GM12878 (cell line): ENCODE data around the gene MYO9B. TPM values are rescaled to one million over a fixed set of nuclear protein-coding genes. Genes with fewer than 3 reads are reported as not detected.

Experiments
- ATAC-seq: fragments of 200-7000 bp; cut with Tn5 transposase; 3 replicates; pipeline ENCODE4 v1.9.1; 2020; ENCODE audit warnings: mild to moderate bottlenecking, moderate library complexity
- BruUV-seq: library from RNA; stranded (reverse); fragments of 400-500 nt; replicated peaks from 2 replicates; lab custom pipeline; 2021; lab: Mats Ljungman, UMichigan
- CTCF ChIA-PET: fragments of 300-600 bp; sonication (Branson Sonifier 250); formaldehyde crosslinking; extraction: SDS; loops from one replicate; lab custom pipeline; 2021; ENCODE audit warnings: inconsistent platforms; lab: Yijun Ruan, JAX
- POLR2A ChIA-PET: fragments of 350-600 bp; formaldehyde crosslinking; extraction: SDS; loops from one replicate; lab custom pipeline; 2021; ENCODE audit warnings: inconsistent platforms; lab: Charles Lee
- RAD21 ChIA-PET: fragments of 300-600 bp; sonication (Branson Sonifier 250); formaldehyde crosslinking; loops from one replicate; lab custom pipeline; 2023; ENCODE audit warnings: antibody characterized with exemption; ENCODE audit not compliant: unreplicated experiment; lab: Charles Lee
- SMC1A ChIA-PET: fragments of 300-600 bp; sonication (Branson Sonifier 250); formaldehyde crosslinking; loops from one replicate; lab custom pipeline; 2023; ENCODE audit not compliant: unreplicated experiment, uncharacterized antibody; lab: Charles Lee
- DNase-seq: peaks from one replicate; pipeline ENCODE4 v3.0.0-alpha.2; 2011; ENCODE audit warnings: low read depth, low spot score
- FAIRE-seq: peaks from 3 replicates; lab custom pipeline; 2011; peaks lifted over from hg19 to GRCh38; lab: Jason Lieb, UNC
- H2AFZ ChIP-seq: 2 replicates; pipeline ENCODE4 v1.6.0; 2011; ENCODE audit warnings: low read depth, low read length, control low read depth; ENCODE audit not compliant: control insufficient read depth
- H3K27ac ChIP-seq: 2 replicates; pipeline ENCODE4 v1.5.1; 2011; ENCODE audit warnings: control low read depth; ENCODE audit not compliant: control insufficient read depth, insufficient read depth
- H3K27me3 ChIP-seq, 2 experiments: replicated peaks in 1 of 2; 2 replicates each; pipeline versions ENCODE4 v1.6.0 to v1.6.1; 2011; ENCODE audit warnings: low read length in 1 of 2; ENCODE audit not compliant: control insufficient read depth in 2 of 2, insufficient read depth in 2 of 2
- H3K36me3 ChIP-seq, 2 experiments: 2 replicates each; pipeline ENCODE4 v1.5.1; 2011; ENCODE audit warnings: low read length in 1 of 2; ENCODE audit not compliant: control insufficient read depth in 2 of 2, insufficient read depth in 2 of 2
- H3K4me1 ChIP-seq: 2 replicates; pipeline ENCODE4 v1.6.1; 2011; ENCODE audit warnings: mild to moderate bottlenecking, low read length, moderate library complexity, mixed read lengths; ENCODE audit not compliant: control insufficient read depth, insufficient read depth
- H3K4me2 ChIP-seq: 2 replicates; pipeline ENCODE4 v1.6.0; 2011; ENCODE audit warnings: control low read depth; ENCODE audit not compliant: control insufficient read depth, insufficient read depth
- H3K4me3 ChIP-seq: fragments of 200-600 bp; sonication (generic); 2 replicates; pipeline ENCODE4 v1.5.1; 2016
- H3K79me2 ChIP-seq: 2 replicates; pipeline ENCODE4 v1.6.0; 2011; ENCODE audit warnings: low read length; ENCODE audit not compliant: control insufficient read depth, insufficient read depth
- H3K9ac ChIP-seq: 2 replicates; pipeline ENCODE4 v1.8.0; 2011; ENCODE audit warnings: low read length, control low read depth, mixed read lengths; ENCODE audit not compliant: control insufficient read depth, insufficient read depth
- H3K9me3 ChIP-seq: replicated peaks from 3 replicates; pipeline ENCODE4 v1.5.1; 2011; ENCODE audit warnings: mild to moderate bottlenecking, low read length; ENCODE audit not compliant: control insufficient read depth, insufficient read depth
- H4K20me1 ChIP-seq: 2 replicates; pipeline ENCODE4 v1.6.0; 2011; ENCODE audit not compliant: control insufficient read depth, insufficient read depth
- DPF2 ChIP-seq: fragments of 450-650 bp; IDR thresholded peaks from 2 replicates; pipeline ENCODE4 v1.6.1; 2017; ENCODE audit warnings: mild to moderate bottlenecking
- EZH2 ChIP-seq: IDR thresholded peaks from 2 replicates; pipeline ENCODE4 v1.6.1; 2012; ENCODE audit warnings: low read depth, mild to moderate bottlenecking, control low read depth, inconsistent platforms, low read length, borderline replicate concordance; ENCODE audit not compliant: control insufficient read depth
- KDM1A ChIP-seq: fragments of 200-600 bp; sonication (generic); IDR thresholded peaks from 2 replicates; pipeline ENCODE4 v1.6.1; 2016; ENCODE audit warnings: borderline replicate concordance
- POLR2AphosphoS5 ChIP-seq: IDR thresholded peaks from 2 replicates; pipeline ENCODE4 v1.6.1; 2011; ENCODE audit warnings: mild to moderate bottlenecking, low read length, inconsistent platforms
- RELA ChIP-seq: fragments of 450-650 bp; IDR thresholded peaks from 2 replicates; pipeline ENCODE4 v1.8.0; 2014; ENCODE audit warnings: borderline replicate concordance; ENCODE audit not compliant: partially characterized antibody
- SUZ12 ChIP-seq: fragments of 200-600 bp; sonication (generic); IDR thresholded peaks from one replicate; pipeline ENCODE4 v1.6.1; 2018; ENCODE audit warnings: antibody characterized with exemption, mild to moderate bottlenecking; ENCODE audit not compliant: unreplicated experiment
- WGBS: methylation state at CpG from one replicate; pipeline ENCODE4 v1.1.6; 2016; ENCODE audit warnings: low lambda C conversion rate; ENCODE audit not compliant: insufficient replicate concordance, insufficient coverage; ENCODE audit errors: missing lambda C conversion rate; 5-methylcytosine and 5-hydroxymethylcytosine counted together
- in situ Hi-C: fragments of 300-500 bp; cut with MboI; formaldehyde crosslinking; loops from 9 replicates; pipeline ENCODE4 v1.14.3; 2018; ENCODE audit warnings: mixed read lengths
- intact Hi-C: fragments of 100-400 bp; cut with micrococcal nuclease; formaldehyde crosslinking; loops from one replicate; pipeline ENCODE4 v1.14.2; 2022; ENCODE audit not compliant: unreplicated experiment
- polyA plus RNA-seq, 11 experiments: library from polyadenylated mRNA; depleted of rRNA in 4 of 11; unstranded in 6 of 11; stranded (reverse) in 5 of 11; fragments of >200 nt; fragmentation: Nextera tagmentation in 4 of 11; fragmentation: Illumina TruSeq in 1 of 11; extraction: Ambion mirVana in 4 of 11; extraction: Trizol in 1 of 11; gene quantifications; 1 replicate in 1 of 11; 2 replicates in 10 of 11; pipeline versions ENCODE4 v1.2.1 to v1.2.3, GENCODE V29; 2011 to 2016; ENCODE audit warnings: inconsistent platforms in 2 of 11, missing spikeins in 2 of 11, low read depth in 1 of 11
- total RNA-seq, 4 experiments: library from RNA; depleted of rRNA in 3 of 4; stranded (reverse); fragments of >200 nt in 3 of 4; fragmentation: Illumina TruSeq in 1 of 4; extraction: Trizol in 1 of 4; gene quantifications; 2 replicates each; pipeline versions ENCODE4 v1.2.1 to v1.2.3, GENCODE V29; 2013 to 2021
- TF ChIP-seq, protein P1 (sequence below), 3 experiments: IDR thresholded peaks in 2 of 3; conservative IDR thresholded peaks in 1 of 3; 2 replicates each; pipeline ENCODE4 v1.5.1; 2011; ENCODE audit warnings: low read depth in 3 of 3, low read length in 3 of 3, mild to moderate bottlenecking in 3 of 3, control low read depth in 2 of 3, moderate library complexity in 2 of 3, inconsistent platforms in 1 of 3, mixed read lengths in 1 of 3; ENCODE audit not compliant: control insufficient read depth in 2 of 3, insufficient read depth in 1 of 3; ENCODE audit errors: extremely low read depth in 1 of 3

The MYO9B gene
- total and polyA plus RNA-seq, 10 of the 15 experiments (the other 5 are each of a cell fraction or from before 2014, with no cell fraction given), result 5.4 to 165 (median 45.8) TPM

DNA sequence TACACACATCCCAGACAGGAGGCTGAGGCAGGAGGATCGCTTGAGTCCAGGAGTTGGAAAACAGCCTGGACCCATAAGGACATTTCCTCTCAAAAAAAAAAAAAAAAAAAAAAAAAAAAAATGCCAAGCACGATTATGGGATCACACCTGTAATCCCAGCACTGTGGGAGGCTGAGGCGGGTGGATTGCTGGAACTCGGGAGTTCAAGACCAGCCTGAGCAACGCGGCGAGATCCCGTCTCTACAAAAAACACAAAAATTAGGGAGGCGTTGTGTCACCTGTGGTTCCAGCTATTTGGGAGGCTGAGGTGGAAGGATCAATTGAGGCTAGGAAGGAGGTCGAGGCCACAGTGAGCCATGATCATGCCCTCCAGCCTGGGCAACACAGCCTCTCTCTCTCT is 149.5 kb downstream of the MYO9B start:
- FAIRE-seq (no peak), ATAC-seq (no peak), DNase-seq (no peak)
- Histone ChIP-seq H3K36me3 (no peaks in the 10 kb centered on the region), H3K27me3 (no peaks in the 10 kb centered on the region), H3K9me3 (no peaks in the 10 kb centered on the region), H2AFZ (no peak overlapping the region), H3K79me2 (no peaks in the 10 kb centered on the region), H3K27ac (no peak overlapping the region), H3K4me3 (no peak overlapping the region), H3K9ac (no peak overlapping the region), H3K4me2 (no peak overlapping the region), H3K4me1 (no peaks in the 10 kb centered on the region), H4K20me1 (no peaks in the 10 kb centered on the region)
- ChIA-PET RAD21 (interaction anchor here (2.6 kb wide), 1 partner anchor 10 kb away, joined by 11 read pairs; the partner anchor contains the start of gene USE1), CTCF (interaction anchor here (0.6 to 2.8 kb wide), 2 partner anchors 10 to 219 kb away, joined by 3 to 10 read pairs; no protein-coding TSS in a partner anchor), POLR2A (interaction anchor here (0.6 to 2.7 kb wide), 3 partner anchors 9 to 29 kb away, joined by 3 to 31 read pairs (median 13); partner anchors contain the start of gene USE1), SMC1A (no interaction called here)
- WGBS, result 75% methylated on average over 10 of the region's 10 CpGs
- in situ Hi-C loops (no loop called here), intact Hi-C loops (no loop called here)
- TF ChIP-seq, protein P1, sequence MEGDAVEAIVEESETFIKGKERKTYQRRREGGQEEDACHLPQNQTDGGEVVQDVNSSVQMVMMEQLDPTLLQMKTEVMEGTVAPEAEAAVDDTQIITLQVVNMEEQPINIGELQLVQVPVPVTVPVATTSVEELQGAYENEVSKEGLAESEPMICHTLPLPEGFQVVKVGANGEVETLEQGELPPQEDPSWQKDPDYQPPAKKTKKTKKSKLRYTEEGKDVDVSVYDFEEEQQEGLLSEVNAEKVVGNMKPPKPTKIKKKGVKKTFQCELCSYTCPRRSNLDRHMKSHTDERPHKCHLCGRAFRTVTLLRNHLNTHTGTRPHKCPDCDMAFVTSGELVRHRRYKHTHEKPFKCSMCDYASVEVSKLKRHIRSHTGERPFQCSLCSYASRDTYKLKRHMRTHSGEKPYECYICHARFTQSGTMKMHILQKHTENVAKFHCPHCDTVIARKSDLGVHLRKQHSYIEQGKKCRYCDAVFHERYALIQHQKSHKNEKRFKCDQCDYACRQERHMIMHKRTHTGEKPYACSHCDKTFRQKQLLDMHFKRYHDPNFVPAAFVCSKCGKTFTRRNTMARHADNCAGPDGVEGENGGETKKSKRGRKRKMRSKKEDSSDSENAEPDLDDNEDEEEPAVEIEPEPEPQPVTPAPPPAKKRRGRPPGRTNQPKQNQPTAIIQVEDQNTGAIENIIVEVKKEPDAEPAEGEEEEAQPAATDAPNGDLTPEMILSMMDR (IDR thresholded peaks at IDR 0.05 in 2 of 3, conservative IDR thresholded peaks at IDR 0.05 in 1 of 3; ENCODE audit: control insufficient read depth in 2 of 3, extremely low read depth in 1 of 3, insufficient read depth in 1 of 3, low read depth in 3 of 3, low read length in 3 of 3), result no peak
- TF ChIP-seq RELA (no peak), EZH2 (no peak), DPF2 (no peak), POLR2AphosphoS5 (no peak), SUZ12 (no peak), KDM1A (no peak)
- no TSS peak for BruUV-seq
